Measurements from ENCODE around the gene OVCH1.

DNA sequence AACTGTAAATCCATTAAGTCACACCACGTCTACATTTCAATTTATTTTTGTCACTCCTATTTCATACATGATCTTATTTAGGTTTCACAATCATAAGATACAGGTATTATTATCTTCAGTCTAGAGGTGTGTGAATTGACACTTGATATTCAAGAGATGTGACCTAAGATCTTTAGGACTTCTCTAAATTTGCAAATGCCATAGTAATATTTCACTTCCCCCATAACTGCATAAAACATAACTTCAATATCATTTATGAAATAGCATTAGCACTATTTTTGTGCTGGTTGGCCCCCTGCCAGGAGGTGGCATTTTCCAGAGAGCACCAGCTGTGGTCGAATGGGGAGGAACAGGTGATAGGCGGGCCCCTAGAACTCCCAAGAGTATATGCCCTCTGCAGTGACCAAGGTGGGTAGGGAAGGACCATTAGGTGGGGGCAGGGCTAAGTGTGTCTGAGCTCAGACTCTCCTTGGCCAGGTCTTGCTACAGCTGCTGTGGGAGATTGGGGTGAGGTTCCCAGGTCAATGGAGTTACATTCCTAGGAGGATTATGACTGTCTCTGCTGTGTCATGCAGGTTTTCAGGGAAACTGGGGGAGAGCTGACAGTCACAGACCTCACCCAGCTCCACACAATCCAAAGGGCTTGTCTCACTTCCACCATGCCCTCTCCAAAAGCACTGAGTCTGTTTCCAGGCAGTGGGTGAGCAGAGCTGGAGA, 67.3 kb downstream of the OVCH1 start:
- TF ChIP-seq, protein P1, sequence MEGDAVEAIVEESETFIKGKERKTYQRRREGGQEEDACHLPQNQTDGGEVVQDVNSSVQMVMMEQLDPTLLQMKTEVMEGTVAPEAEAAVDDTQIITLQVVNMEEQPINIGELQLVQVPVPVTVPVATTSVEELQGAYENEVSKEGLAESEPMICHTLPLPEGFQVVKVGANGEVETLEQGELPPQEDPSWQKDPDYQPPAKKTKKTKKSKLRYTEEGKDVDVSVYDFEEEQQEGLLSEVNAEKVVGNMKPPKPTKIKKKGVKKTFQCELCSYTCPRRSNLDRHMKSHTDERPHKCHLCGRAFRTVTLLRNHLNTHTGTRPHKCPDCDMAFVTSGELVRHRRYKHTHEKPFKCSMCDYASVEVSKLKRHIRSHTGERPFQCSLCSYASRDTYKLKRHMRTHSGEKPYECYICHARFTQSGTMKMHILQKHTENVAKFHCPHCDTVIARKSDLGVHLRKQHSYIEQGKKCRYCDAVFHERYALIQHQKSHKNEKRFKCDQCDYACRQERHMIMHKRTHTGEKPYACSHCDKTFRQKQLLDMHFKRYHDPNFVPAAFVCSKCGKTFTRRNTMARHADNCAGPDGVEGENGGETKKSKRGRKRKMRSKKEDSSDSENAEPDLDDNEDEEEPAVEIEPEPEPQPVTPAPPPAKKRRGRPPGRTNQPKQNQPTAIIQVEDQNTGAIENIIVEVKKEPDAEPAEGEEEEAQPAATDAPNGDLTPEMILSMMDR (IDR thresholded peaks at IDR 0.05; ENCODE audit: low read depth, low read length): no peak
- TF ChIP-seq EZH2phosphoT487 (IDR thresholded peaks at IDR 0.05; ENCODE audit: low read depth): no peak
